ENCODE measurements around the gene WIPI1.
A peak's percentile ranks its signal among the peaks of the same experiment; 100 is the strongest.

WIPI1 gene

DNA sequence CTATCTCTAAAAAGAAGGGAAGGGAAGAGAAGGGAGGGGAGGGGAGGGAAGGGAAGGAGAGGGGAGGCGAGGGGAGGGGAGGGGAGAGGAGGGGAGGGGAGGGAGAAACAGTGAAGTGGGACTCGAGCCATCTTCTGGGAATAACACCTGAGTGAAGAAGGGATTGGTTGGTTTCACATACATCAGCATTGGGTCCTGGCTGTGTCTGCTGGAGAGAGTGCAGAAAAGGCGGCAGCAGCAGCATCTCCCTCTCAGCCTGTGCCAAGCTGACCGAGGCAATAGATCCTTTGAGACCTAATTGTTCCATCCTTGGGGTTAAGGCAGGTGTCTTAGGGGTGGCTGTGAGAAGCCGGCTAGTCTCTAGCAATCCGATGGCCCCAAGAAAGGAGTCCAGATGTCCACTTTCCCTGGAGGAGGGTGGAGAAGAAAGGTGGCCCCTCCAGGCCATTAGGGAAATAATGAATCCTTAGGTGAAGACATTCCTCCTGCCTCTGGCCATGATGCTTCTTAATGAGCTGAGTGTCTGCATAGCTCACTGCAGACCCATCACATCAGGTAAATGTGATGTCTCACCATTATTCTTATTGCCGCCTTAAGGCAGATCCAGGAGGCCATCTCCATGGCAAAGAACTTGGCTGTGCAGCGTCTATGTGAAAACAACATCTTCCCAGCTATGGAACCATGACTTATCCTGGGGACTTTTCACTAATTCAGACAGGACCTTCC lies 71.6 kb downstream of the WIPI1 start:
- Histone ChIP-seq H3K4me3 (ENCODE audit: low read depth, low read length) (no peak overlapping the region), H3K27ac (no peak overlapping the region), H3K36me3 (replicated peaks) (no peaks in the 10 kb centered on the region), H3K27me3 (replicated peaks) (no peaks in the 10 kb centered on the region)
- TF ChIP-seq, protein P1, sequence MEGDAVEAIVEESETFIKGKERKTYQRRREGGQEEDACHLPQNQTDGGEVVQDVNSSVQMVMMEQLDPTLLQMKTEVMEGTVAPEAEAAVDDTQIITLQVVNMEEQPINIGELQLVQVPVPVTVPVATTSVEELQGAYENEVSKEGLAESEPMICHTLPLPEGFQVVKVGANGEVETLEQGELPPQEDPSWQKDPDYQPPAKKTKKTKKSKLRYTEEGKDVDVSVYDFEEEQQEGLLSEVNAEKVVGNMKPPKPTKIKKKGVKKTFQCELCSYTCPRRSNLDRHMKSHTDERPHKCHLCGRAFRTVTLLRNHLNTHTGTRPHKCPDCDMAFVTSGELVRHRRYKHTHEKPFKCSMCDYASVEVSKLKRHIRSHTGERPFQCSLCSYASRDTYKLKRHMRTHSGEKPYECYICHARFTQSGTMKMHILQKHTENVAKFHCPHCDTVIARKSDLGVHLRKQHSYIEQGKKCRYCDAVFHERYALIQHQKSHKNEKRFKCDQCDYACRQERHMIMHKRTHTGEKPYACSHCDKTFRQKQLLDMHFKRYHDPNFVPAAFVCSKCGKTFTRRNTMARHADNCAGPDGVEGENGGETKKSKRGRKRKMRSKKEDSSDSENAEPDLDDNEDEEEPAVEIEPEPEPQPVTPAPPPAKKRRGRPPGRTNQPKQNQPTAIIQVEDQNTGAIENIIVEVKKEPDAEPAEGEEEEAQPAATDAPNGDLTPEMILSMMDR (IDR thresholded peaks at IDR 0.05; ENCODE audit: low read depth, low read length, missing control alignments): no peak
- in situ Hi-C loops (cut with HindIII; ENCODE audit: low pct_ligation_motif_present, low sequenced_read_pairs): no loop called here
- no peak for DNase-seq

DNA sequence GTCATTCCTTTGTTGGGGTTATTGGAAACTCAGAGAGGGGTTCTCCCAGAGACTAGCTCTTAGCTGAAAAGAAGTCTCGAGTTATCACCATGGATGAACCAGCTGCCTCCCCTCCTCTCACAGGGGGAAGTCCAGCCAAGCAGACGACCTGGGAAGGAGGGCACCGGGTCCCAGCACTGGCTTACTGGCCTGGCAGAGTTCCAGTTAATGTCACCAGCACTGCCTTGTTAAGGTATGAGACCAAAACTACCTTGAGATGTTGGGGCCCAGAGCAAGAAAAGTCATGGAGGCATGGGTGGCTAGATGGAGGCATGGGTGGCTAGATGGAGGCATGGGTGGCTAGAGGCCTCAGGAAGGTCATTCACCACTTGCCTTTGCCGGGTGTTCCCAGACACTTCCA lies 72.4 kb downstream of the WIPI1 start:
- TF ChIP-seq, protein P1 (IDR thresholded peaks at IDR 0.05; ENCODE audit: low read depth, low read length, missing control alignments): no peak
- in situ Hi-C loops (cut with HindIII; ENCODE audit: low pct_ligation_motif_present, low sequenced_read_pairs): no loop called here
- no peaks in the 10 kb centered on the region for H3K27me3 ChIP-seq (replicated peaks)
- no peak overlapping the region for H3K4me3 ChIP-seq (ENCODE audit: low read depth, low read length)
- no peaks in the 10 kb centered on the region for H3K36me3 ChIP-seq (replicated peaks)
- H3K27ac ChIP-seq: peak overlapping the region; percentile 84
- no peak for DNase-seq

DNA sequence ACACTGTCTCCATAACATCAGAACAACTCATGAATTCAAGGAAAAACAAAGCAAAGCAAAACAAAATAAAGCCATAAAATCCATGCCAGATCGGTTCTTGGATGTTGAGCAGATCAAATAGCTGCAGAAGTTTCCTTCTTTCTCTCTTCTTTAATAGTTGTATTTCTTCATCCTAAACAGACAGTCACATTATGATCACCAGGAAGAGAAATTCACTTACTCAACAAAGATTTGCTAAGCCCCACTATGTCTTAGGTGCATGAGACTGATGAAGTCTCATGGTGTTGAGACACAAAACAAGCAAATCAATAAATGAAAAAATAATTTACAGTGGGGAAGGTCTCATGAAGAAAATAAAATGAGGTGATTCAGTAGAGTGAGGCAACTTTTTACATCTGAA lies 72.8 kb downstream of the WIPI1 start:
- no peaks in the 10 kb centered on the region for H3K36me3 ChIP-seq (replicated peaks)
- H3K27ac ChIP-seq: peak overlapping the region; percentile 84
- no peak overlapping the region for H3K4me3 ChIP-seq (ENCODE audit: low read depth, low read length)
- no peaks in the 10 kb centered on the region for H3K27me3 ChIP-seq (replicated peaks)
- DNase-seq: no peak
- in situ Hi-C loops (cut with HindIII; ENCODE audit: low pct_ligation_motif_present, low sequenced_read_pairs): no loop called here
- TF ChIP-seq, protein P1 (IDR thresholded peaks at IDR 0.05; ENCODE audit: low read depth, low read length, missing control alignments): no peak

DNA sequence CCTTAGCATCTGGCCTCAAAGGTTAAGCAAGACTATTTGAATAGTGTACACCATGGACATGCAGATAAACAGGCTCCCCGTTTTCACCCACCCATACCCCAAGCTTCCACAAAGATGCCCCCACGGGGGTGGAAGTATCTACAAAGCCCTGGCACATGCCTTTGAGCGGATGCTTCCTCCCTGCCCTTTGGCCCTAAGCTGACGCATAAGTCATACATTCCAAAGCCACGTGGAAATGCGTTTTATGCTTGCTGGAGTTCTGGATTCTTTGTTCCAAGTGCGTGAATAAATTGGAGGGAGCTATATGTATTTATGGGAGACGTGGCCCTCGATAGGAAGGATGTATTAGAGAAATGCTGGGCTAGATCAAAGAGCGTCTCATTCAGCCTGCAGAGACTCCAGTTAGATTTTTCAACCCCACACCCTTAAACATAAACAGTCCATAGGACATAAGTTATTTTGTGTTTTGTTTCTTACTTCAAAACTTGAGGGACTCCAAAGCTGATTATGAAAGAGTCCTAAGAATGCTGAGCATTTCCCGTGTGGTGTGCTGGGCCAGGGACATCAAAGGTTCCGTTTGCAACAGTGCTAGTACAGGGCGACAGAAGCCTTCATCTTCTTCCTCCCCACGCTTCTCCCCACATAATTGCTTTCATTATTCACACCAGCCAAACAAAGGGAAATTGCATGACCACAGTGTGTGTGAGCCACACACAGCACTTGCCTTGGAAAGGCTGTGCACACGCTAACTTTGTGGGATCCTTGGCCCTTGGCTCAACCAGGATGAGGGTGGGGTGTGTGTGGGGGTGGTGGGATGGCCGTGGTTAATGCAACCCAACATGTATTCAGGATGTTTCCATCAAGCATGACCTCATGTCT lies 73.6 kb downstream of the WIPI1 start:
- peak overlapping the region; percentile 84 for H3K27ac ChIP-seq
- no peak overlapping the region for H3K4me3 ChIP-seq (ENCODE audit: low read depth, low read length)
- in situ Hi-C loops (cut with HindIII; ENCODE audit: low pct_ligation_motif_present, low sequenced_read_pairs): no loop called here

DNA sequence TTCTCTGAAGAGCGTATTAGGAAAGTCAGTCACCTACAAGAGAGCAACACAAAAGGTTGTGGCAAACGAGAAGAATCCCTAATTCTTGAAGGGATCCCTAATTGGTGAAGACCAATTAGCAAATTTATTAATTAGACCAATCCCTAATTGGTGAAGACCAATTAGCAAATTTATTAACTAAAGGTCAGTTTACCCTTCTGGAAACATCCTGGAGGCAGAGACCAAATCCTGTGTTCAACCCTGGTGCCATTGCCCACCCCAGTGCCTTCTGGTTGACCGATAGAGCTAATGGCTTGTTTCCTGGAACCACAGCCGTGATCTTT lies 74.2 kb downstream of the WIPI1 start:
- in situ Hi-C loops (cut with HindIII; ENCODE audit: low pct_ligation_motif_present, low sequenced_read_pairs): no loop called here
- Histone ChIP-seq H3K27ac (peak overlapping the region; percentile 84), H3K36me3 (replicated peaks) (no peaks in the 10 kb centered on the region), H3K4me3 (ENCODE audit: low read depth, low read length) (no peak overlapping the region), H3K27me3 (replicated peaks) (no peaks in the 10 kb centered on the region)
- DNase-seq: no peak
- TF ChIP-seq, protein P1 (IDR thresholded peaks at IDR 0.05; ENCODE audit: low read depth, low read length, missing control alignments): no peak

More for the DNA sequence above, 73.6 kb downstream of the WIPI1 start:
- Histone ChIP-seq H3K27me3 (replicated peaks) (no peaks in the 10 kb centered on the region), H3K36me3 (replicated peaks) (no peaks in the 10 kb centered on the region)
- TF ChIP-seq, protein P1 (IDR thresholded peaks at IDR 0.05; ENCODE audit: low read depth, low read length, missing control alignments): no peak
- DNase-seq: peak; percentile 91

All from brain microvascular endothelial cell (primary cell).